Adrenal gland (tissue), 12 donors: Measurements from ENCODE around the gene ADGRF3. TPM values are rescaled to one million over a fixed set of nuclear protein-coding genes. Genes with fewer than 3 reads are reported as not detected.

ENCODE experiments used
- DNase-seq, 7 donors: peaks; one replicate each; pipeline ENCODE4 v3.0.0-alpha.2; 2019 to 2020
- H3K27ac ChIP-seq, 5 donors: fragments of 200-600 bp; sonication (generic) in 4 of 5; 1 replicate in 3 of 5; 2 replicates in 2 of 5; pipeline versions ENCODE4 v1.5.1 to v1.8.0; 2016 to 2020; ENCODE audit warnings: mild to moderate bottlenecking in 1 of 5
- H3K27me3 ChIP-seq: fragments of 200-600 bp; 2 replicates; pipeline ENCODE4 v1.8.0; 2021
- H3K36me3 ChIP-seq, 2 donors: fragments of 200-600 bp; replicated peaks in 1 of 2; 1 replicate in 1 of 2; 2 replicates in 1 of 2; pipeline versions ENCODE4 v1.5.1 to v1.8.0; 2018 to 2022
- H3K4me1 ChIP-seq, 2 donors: fragments of 200-600 bp; replicated peaks in 1 of 2; 1 replicate in 1 of 2; 2 replicates in 1 of 2; pipeline versions ENCODE4 v1.5.1 to v1.8.0; 2018 to 2021
- H3K4me3 ChIP-seq, 4 donors: fragments of 200-600 bp; sonication (generic) in 3 of 4; one replicate each; pipeline ENCODE4 v1.5.1; 2016 to 2018
- H3K9me3 ChIP-seq, 3 donors: fragments of 200-600 bp; sonication (generic) in 1 of 3; replicated peaks in 1 of 3; 1 replicate in 2 of 3; 2 replicates in 1 of 3; pipeline versions ENCODE4 v1.5.1 to v1.8.0; 2016 to 2021
- CTCF ChIP-seq, 6 experiments: fragments of 450-650 bp in 4 of 6; fragments of 200-600 bp in 2 of 6; sonication (generic) in 1 of 6; IDR thresholded peaks; 1 replicate in 5 of 6; 2 replicates in 1 of 6; pipeline versions ENCODE4 v1.5.1 to v1.8.0; 2016 to 2021; ENCODE audit warnings: antibody characterized with exemption in 6 of 6, mild to moderate bottlenecking in 2 of 6, moderate library complexity in 1 of 6
- POLR2A ChIP-seq, 2 donors: fragments of 450-650 bp; IDR thresholded peaks; one replicate each; pipeline ENCODE4 v1.6.1; 2017; ENCODE audit warnings: antibody characterized with exemption in 2 of 2, mild to moderate bottlenecking in 2 of 2, moderate library complexity in 1 of 2
- WGBS, 4 donors: extraction: QIAGEN DNeasy Blood & Tissue Kit in 2 of 4; methylation state at CpG; one replicate each; pipeline versions ENCODE4 v1.1.5 to v1.1.7; 2013 to 2017; 5-methylcytosine and 5-hydroxymethylcytosine counted together
- intact Hi-C, 2 donors: fragments of 100-400 bp; cut with DNase I; formaldehyde crosslinking; loops; one replicate each; pipeline versions ENCODE4 v1.14.1 to v1.15.0; 2022 to 2023
- polyA plus RNA-seq, 3 donors: library from polyadenylated mRNA; stranded (reverse); fragments of 200-250 nt in 2 of 3; fragments of 350-450 nt in 1 of 3; fragmentation: Illumina TruSeq in 1 of 3; extraction: RNeasy Lipid Tissue Mini Kit (QIAGEN cat#74804) in 1 of 3; gene quantifications; one replicate each; pipeline ENCODE4 v1.2.3, GENCODE V29; 2013 to 2014
- total RNA-seq, 9 donors: library from RNA; depleted of rRNA in 4 of 9; stranded (reverse); fragments of >200 nt in 4 of 9; fragments of 120-200 nt in 1 of 9; fragmentation: NEBNext Ultra II Directional in 1 of 9; extraction: Animal tissue kit (Norgen Biotek cat#: 25700) in 1 of 9; gene quantifications; one replicate each; pipeline versions ENCODE4 v1.1.0 to v1.2.4, GENCODE V29; 2013 to 2023
- donor health status: healthy with polysubstance abuse.
- donor health status: Bipolar disorder and iron deficiency.
- donor health status: DM: yes; HTN: yes; CAD: no.
- donor health status: DM: no; HTN: no; CAD: no.
- donor health status: DM: no; HTN: no; CAD: no.
- donor health status: DM: yes; HTN: yes; CAD: no.

The ADGRF3 gene
- total and polyA plus RNA-seq, 12 donors, result 0.07 to 0.75 (median 0.16) TPM; not detected in 3

- Histone ChIP-seq H3K27ac (no peak overlapping the region), H3K4me1 (peaks cover 0 to 28% of the 10 kb centered on the region in 2 donors), H3K9me3 (no peaks in the 10 kb centered on the region), H3K36me3 (no peaks in the 10 kb centered on the region), H3K27me3 (no peaks in the 10 kb centered on the region), H3K4me3 (no peak overlapping the region)
- intact Hi-C loops, result loop anchor here in 1 of 2 donors (10.0 kb wide), 1 partner anchor 113 kb away; no protein-coding TSS in a partner anchor
- no peak for DNase-seq
- TF ChIP-seq POLR2A (IDR thresholded peaks at IDR 0.05), result no peak
- TF ChIP-seq CTCF (IDR thresholded peaks at IDR 0.05), result no peak
- 91 to 96% (median 95%) methylated on average over 10 of the region's 10 CpGs for WGBS, 4 donors
Observed at GRCh38 chr2:26351375-26352090, 4.9 kb upstream of the ADGRF3 start.

GRCh38 chr2:26349690-26350089, 3.1 kb upstream of the ADGRF3 start:
- Histone ChIP-seq H3K4me3 (no peak overlapping the region), H3K9me3 (no peaks in the 10 kb centered on the region), H3K4me1 (peaks cover 4 to 20% of the 10 kb centered on the region in 2 donors), H3K27ac (no peak overlapping the region), H3K36me3 (no peaks in the 10 kb centered on the region), H3K27me3 (no peaks in the 10 kb centered on the region)
- no peak for DNase-seq
- TF ChIP-seq POLR2A (IDR thresholded peaks at IDR 0.05) (no peak), CTCF (IDR thresholded peaks at IDR 0.05) (no peak)
- 91 to 98% (median 94%) methylated on average over 3 of the region's 3 CpGs for WGBS, 4 donors
- intact Hi-C loops, result loop anchor here in 1 of 2 donors (10.0 kb wide), 1 partner anchor 115 kb away; no protein-coding TSS in a partner anchor

GRCh38 chr2:26347286-26347865, 787 bp upstream of the ADGRF3 start:
- WGBS, 4 donors, result 26 to 32% (median 27%) methylated on average over 5 of the region's 5 CpGs
- Histone ChIP-seq H3K9me3 (no peaks in the 10 kb centered on the region), H3K4me1 (peaks cover 10 to 29% of the 10 kb centered on the region in 2 donors), H3K27me3 (no peaks in the 10 kb centered on the region), H3K4me3 (peak overlapping the region in 2 of 4 donors; percentile 17 to 96), H3K27ac (peak overlapping the region in 4 of 5 donors; percentile 79 to 98 (median 88)), H3K36me3 (no peaks in the 10 kb centered on the region)
- DNase-seq, result no peak
- intact Hi-C loops, result no loop called here
- TF ChIP-seq CTCF (IDR thresholded peaks at IDR 0.05) (no peak), POLR2A (IDR thresholded peaks at IDR 0.05) (no peak)

- peak in 1 of 6 experiments; percentile 10 for TF ChIP-seq CTCF (IDR thresholded peaks at IDR 0.05)
- TF ChIP-seq POLR2A (IDR thresholded peaks at IDR 0.05), result peak; percentile 74 to 94
- 0 to 1% (median 0%) methylated on average over 46 to 80 of the region's 80 CpGs for WGBS, 4 donors
- Histone ChIP-seq H3K9me3 (no peaks in the 10 kb centered on the region), H3K4me3 (peak within 1 kb of the TSS; percentile 19 to 96 (median 59)), H3K4me1 (peaks cover 10 to 29% of the 10 kb centered on the region in 2 donors), H3K36me3 (no peaks in the 10 kb centered on the region), H3K27me3 (no peaks in the 10 kb centered on the region), H3K27ac (peak within 1 kb of the TSS; percentile 82 to 98 (median 93))
- intact Hi-C loops, result no loop called here
- DNase-seq, result peak; percentile 99 to 100 (median 99)
Observed at GRCh38 chr2:26345545-26346453, 790 bp downstream of the ADGRF3 start, which contains the start of gene SELENOI. Gene SELENOI (plus strand): TSS chr2:26346143. CDS start chr2:26346233, 90 bp downstream.
